ENCODE measurements around the gene PIP4K2C.
"Not testable (repeated sequence)": the region's sequence is repeated elsewhere in the genome, so short reads cannot be mapped to it uniquely, and the experiment has no call there.

GRCh38 chr12:57561117-57561516, 29.9 kb upstream of the PIP4K2C start:
- TF ChIP-seq POLR2AphosphoS5 (IDR thresholded peaks at IDR 0.05; ENCODE audit: low read depth, low read length); POLR2A (IDR thresholded peaks at IDR 0.05; ENCODE audit: low read depth, low read length); TAF1 (IDR thresholded peaks at IDR 0.05; ENCODE audit: borderline replicate concordance, low read depth, low read length): not testable (repeated sequence)

Data from GM12892 (cell line).